Uterus (tissue), 4 donors: Measurements from ENCODE around the gene STX1B. TPM values are rescaled to one million over a fixed set of nuclear protein-coding genes. Genes with fewer than 3 reads are reported as not detected.

Source experiments
- DNase-seq, 2 donors: peaks; one replicate each; pipeline ENCODE4 v3.0.0-alpha.2; 2019 to 2020
- H3K27ac ChIP-seq, 2 donors: fragments of 200-600 bp; sonication (generic); 1 replicate in 1 of 2; 2 replicates in 1 of 2; pipeline ENCODE4 v1.5.1; 2016 to 2018
- H3K27me3 ChIP-seq, 2 donors: fragments of 200-600 bp; sonication (generic); one replicate each; pipeline ENCODE4 v1.5.1; 2018 to 2019; ENCODE audit warnings: control low read depth in 1 of 2
- H3K36me3 ChIP-seq, 2 donors: fragments of 200-600 bp; sonication (generic); one replicate each; pipeline ENCODE4 v1.5.1; 2019; ENCODE audit warnings: control low read depth in 1 of 2
- H3K4me1 ChIP-seq, 2 donors: fragments of 200-600 bp; sonication (generic); one replicate each; pipeline ENCODE4 v1.5.1; 2018 to 2019; ENCODE audit warnings: control low read depth in 1 of 2
- H3K4me3 ChIP-seq, 2 donors: fragments of 200-600 bp; sonication (generic); 1 replicate in 1 of 2; 2 replicates in 1 of 2; pipeline ENCODE4 v1.5.1; 2018 to 2019; ENCODE audit warnings: mild to moderate bottlenecking in 1 of 2
- H3K9me3 ChIP-seq, 2 donors: fragments of 200-600 bp; sonication (generic); one replicate each; pipeline ENCODE4 v1.5.1; 2019; ENCODE audit warnings: control low read depth in 1 of 2
- POLR2A ChIP-seq, 2 donors: fragments of 450-650 bp; IDR thresholded peaks; one replicate each; pipeline ENCODE4 v1.6.1; 2016; ENCODE audit warnings: antibody characterized with exemption in 2 of 2, mild to moderate bottlenecking in 1 of 2, moderate library complexity in 1 of 2
- intact Hi-C: fragments of 100-400 bp; cut with DNase I; formaldehyde crosslinking; loops from one replicate; pipeline ENCODE4 v1.15.1; 2023; ENCODE audit warnings: low total_unique reads
- total RNA-seq, 4 donors: library from RNA; depleted of rRNA in 3 of 4; stranded (reverse); fragments of >200 nt in 3 of 4; gene quantifications; one replicate each; pipeline versions ENCODE4 v1.1.0 to v1.2.4, GENCODE V29; 2014 to 2023
- TF ChIP-seq, protein P1 (sequence below), 4 experiments: fragments of 200-600 bp in 2 of 4; fragments of 450-650 bp in 2 of 4; sonication (generic) in 2 of 4; IDR thresholded peaks; one replicate each; pipeline ENCODE4 v1.5.1; 2016 to 2019; ENCODE audit warnings: antibody characterized with exemption in 4 of 4, mild to moderate bottlenecking in 2 of 4, moderate library complexity in 1 of 4
- donor health status: DM: yes; HTN: yes; CAD: no.

The STX1B gene
- total RNA-seq, 4 donors from 2014 or later: 0.88 to 2.6 (median 2.5) TPM

GRCh38 chr16:31006589-31006988, 3.8 kb downstream of the STX1B start:
- Histone ChIP-seq H3K4me3 (no peak overlapping the region), H3K9me3 (no peaks in the 10 kb centered on the region), H3K27ac (no peak overlapping the region), H3K27me3 (peaks cover 0 to 6% of the 10 kb centered on the region in 2 donors), H3K4me1 (no peaks in the 10 kb centered on the region), H3K36me3 (no peaks in the 10 kb centered on the region)
- TF ChIP-seq, protein P1, sequence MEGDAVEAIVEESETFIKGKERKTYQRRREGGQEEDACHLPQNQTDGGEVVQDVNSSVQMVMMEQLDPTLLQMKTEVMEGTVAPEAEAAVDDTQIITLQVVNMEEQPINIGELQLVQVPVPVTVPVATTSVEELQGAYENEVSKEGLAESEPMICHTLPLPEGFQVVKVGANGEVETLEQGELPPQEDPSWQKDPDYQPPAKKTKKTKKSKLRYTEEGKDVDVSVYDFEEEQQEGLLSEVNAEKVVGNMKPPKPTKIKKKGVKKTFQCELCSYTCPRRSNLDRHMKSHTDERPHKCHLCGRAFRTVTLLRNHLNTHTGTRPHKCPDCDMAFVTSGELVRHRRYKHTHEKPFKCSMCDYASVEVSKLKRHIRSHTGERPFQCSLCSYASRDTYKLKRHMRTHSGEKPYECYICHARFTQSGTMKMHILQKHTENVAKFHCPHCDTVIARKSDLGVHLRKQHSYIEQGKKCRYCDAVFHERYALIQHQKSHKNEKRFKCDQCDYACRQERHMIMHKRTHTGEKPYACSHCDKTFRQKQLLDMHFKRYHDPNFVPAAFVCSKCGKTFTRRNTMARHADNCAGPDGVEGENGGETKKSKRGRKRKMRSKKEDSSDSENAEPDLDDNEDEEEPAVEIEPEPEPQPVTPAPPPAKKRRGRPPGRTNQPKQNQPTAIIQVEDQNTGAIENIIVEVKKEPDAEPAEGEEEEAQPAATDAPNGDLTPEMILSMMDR (IDR thresholded peaks at IDR 0.05): no peak
- no peak for TF ChIP-seq POLR2A (IDR thresholded peaks at IDR 0.05)
- no peak for DNase-seq
- intact Hi-C loops: no loop called here

GRCh38 chr16:31006086-31006385, 4.4 kb downstream of the STX1B start:
- no peak for TF ChIP-seq POLR2A (IDR thresholded peaks at IDR 0.05)
- TF ChIP-seq, protein P1 (IDR thresholded peaks at IDR 0.05): no peak
- H3K27me3 ChIP-seq: peaks cover 0 to 6% of the 10 kb centered on the region in 2 donors
- no peaks in the 10 kb centered on the region for H3K36me3 ChIP-seq

GRCh38 chr16:31005350-31006085, 4.9 kb downstream of the STX1B start:
- DNase-seq: no peak
- no peak overlapping the region for H3K4me3 ChIP-seq
- H3K27ac ChIP-seq: no peak overlapping the region
- no peaks in the 10 kb centered on the region for H3K9me3 ChIP-seq
- H3K4me1 ChIP-seq: no peaks in the 10 kb centered on the region
- intact Hi-C loops: no loop called here
- H3K36me3 ChIP-seq: no peaks in the 10 kb centered on the region
- TF ChIP-seq POLR2A (IDR thresholded peaks at IDR 0.05): no peak
- TF ChIP-seq, protein P1 (IDR thresholded peaks at IDR 0.05): no peak
- H3K27me3 ChIP-seq: peaks cover 0 to 6% of the 10 kb centered on the region in 2 donors

More at GRCh38 chr16:31006086-31006385, 4.4 kb downstream of the STX1B start:
- Histone ChIP-seq H3K4me1 (no peaks in the 10 kb centered on the region), H3K9me3 (no peaks in the 10 kb centered on the region), H3K4me3 (no peak overlapping the region), H3K27ac (no peak overlapping the region)
- DNase-seq: no peak
- intact Hi-C loops: no loop called here

DNA sequence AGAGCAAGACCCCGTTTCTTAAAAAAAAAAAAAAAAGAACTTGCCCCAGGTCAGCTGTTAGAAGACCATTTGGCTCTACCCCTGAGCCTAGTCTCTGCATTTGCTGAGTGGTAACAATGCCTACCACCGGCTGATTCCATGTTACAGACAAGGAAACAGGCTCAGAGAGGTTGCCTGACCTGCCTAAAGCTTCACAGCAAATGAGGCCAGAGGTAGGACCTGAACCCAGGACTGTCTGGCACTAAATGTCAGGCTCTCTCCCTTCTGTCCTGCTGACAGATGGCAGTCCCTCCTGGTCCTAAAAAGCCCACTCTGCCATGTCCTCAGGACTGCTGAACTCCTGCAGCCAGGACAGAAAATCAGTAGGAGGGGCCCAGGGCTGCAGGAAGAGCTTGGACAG, 5.8 kb downstream of the STX1B start:
- intact Hi-C loops: no loop called here
- peaks cover 0 to under 1% of the 10 kb centered on the region in 2 donors for H3K27me3 ChIP-seq
- no peaks in the 10 kb centered on the region for H3K4me1 ChIP-seq
- no peaks in the 10 kb centered on the region for H3K9me3 ChIP-seq
- H3K27ac ChIP-seq: no peak overlapping the region
- H3K4me3 ChIP-seq: no peak overlapping the region
- DNase-seq: no peak
- TF ChIP-seq, protein P1 (IDR thresholded peaks at IDR 0.05): no peak
- TF ChIP-seq POLR2A (IDR thresholded peaks at IDR 0.05): no peak
- H3K36me3 ChIP-seq: no peaks in the 10 kb centered on the region

DNA sequence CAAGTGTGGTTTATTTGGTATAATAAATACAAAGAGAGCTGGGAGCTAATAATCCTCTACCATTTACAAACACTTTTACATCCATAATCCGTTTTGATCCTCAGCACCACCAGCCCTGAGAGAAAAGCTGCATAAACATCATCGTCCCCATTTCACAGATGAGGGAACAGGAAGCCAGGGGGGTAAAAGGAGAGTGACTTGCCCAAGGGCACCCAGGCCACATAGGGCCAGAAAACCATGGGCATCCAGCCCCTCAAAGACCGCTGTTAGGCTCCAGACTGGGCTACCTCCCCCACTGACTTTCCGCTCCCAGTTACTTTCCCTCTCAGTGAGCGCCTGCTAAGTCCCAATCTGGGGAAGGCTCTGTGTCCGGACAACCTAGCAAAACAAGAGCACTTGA, 6.7 kb downstream of the STX1B start:
- no peak overlapping the region for H3K4me3 ChIP-seq
- intact Hi-C loops: no loop called here
- TF ChIP-seq POLR2A (IDR thresholded peaks at IDR 0.05): no peak
- TF ChIP-seq, protein P1 (IDR thresholded peaks at IDR 0.05): no peak
- H3K9me3 ChIP-seq: no peaks in the 10 kb centered on the region
- H3K27ac ChIP-seq: no peak overlapping the region
- H3K36me3 ChIP-seq: no peaks in the 10 kb centered on the region
- no peaks in the 10 kb centered on the region for H3K27me3 ChIP-seq
- no peaks in the 10 kb centered on the region for H3K4me1 ChIP-seq
- no peak for DNase-seq
